GM12892 (cell line): ENCODE measurements around the gene VPS13D.

Experiments used
- DNase-seq: peaks from one replicate; pipeline ENCODE4 v3.0.0; 2011; ENCODE audit not compliant: insufficient read length
- FAIRE-seq: peaks from 2 replicates; lab custom pipeline; 2011; peaks lifted over from hg19 to GRCh38; lab: Jason Lieb, UNC
- POLR2A ChIP-seq: IDR thresholded peaks from 2 replicates; pipeline ENCODE4 v1.6.1; 2011; ENCODE audit warnings: low read depth, low read length, control low read depth
- POLR2AphosphoS5 ChIP-seq: IDR thresholded peaks from 2 replicates; pipeline ENCODE4 v1.6.1; 2011; ENCODE audit warnings: low read depth, low read length, control low read depth
- TAF1 ChIP-seq: IDR thresholded peaks from 2 replicates; pipeline ENCODE4 v1.6.1; 2011; ENCODE audit warnings: low read depth, mild to moderate bottlenecking, control low read depth, low read length, borderline replicate concordance

The VPS13D gene

GRCh38 chr1:12346483-12347151 is 116.8 kb downstream of the VPS13D start:
- TF ChIP-seq POLR2A (no peak), POLR2AphosphoS5 (no peak), TAF1 (no peak)
- FAIRE-seq: no peak
- no peak for DNase-seq

- FAIRE-seq (no peak), DNase-seq (no peak)
- no peak for TF ChIP-seq TAF1
- no peak for TF ChIP-seq POLR2A
- TF ChIP-seq POLR2AphosphoS5: no peak
Observed at GRCh38 chr1:12348113-12348512, 118.3 kb downstream of the VPS13D start.

- TF ChIP-seq POLR2A (no peak), POLR2AphosphoS5 (no peak), TAF1 (no peak)
- no peak for FAIRE-seq
- no peak for DNase-seq
Observed at GRCh38 chr1:12353981-12354380, 124.2 kb downstream of the VPS13D start.

- FAIRE-seq (no peak), DNase-seq (no peak)
- TF ChIP-seq POLR2AphosphoS5 (no peak), POLR2A (no peak), TAF1 (no peak)
Observed at GRCh38 chr1:12356004-12356890, 126.4 kb downstream of the VPS13D start.

GRCh38 chr1:12358499-12358898 is 128.7 kb downstream of the VPS13D start:
- TF ChIP-seq POLR2A (no peak), TAF1 (no peak), POLR2AphosphoS5 (no peak)
- FAIRE-seq (no peak), DNase-seq (no peak)

GRCh38 chr1:12359359-12360133 is 129.7 kb downstream of the VPS13D start:
- DNase-seq: no peak
- FAIRE-seq: no peak
- TF ChIP-seq TAF1 (no peak), POLR2A (no peak), POLR2AphosphoS5 (no peak)

- TF ChIP-seq POLR2A: no peak
- no peak for TF ChIP-seq TAF1
- TF ChIP-seq POLR2AphosphoS5: no peak
- FAIRE-seq (no peak), DNase-seq (no peak)
Observed at GRCh38 chr1:12368646-12369045, 138.8 kb downstream of the VPS13D start.

- DNase-seq (no peak), FAIRE-seq (no peak)
- TF ChIP-seq TAF1: no peak
- no peak for TF ChIP-seq POLR2AphosphoS5
- no peak for TF ChIP-seq POLR2A
Observed at GRCh38 chr1:12369258-12369657, 139.4 kb downstream of the VPS13D start.

GRCh38 chr1:12370333-12370975 is 140.6 kb downstream of the VPS13D start:
- TF ChIP-seq POLR2AphosphoS5 (no peak), POLR2A (no peak), TAF1 (no peak)
- DNase-seq: no peak
- FAIRE-seq: no peak

GRCh38 chr1:12371053-12371452 is 141.2 kb downstream of the VPS13D start:
- no peak for FAIRE-seq
- no peak for DNase-seq
- TF ChIP-seq TAF1 (no peak), POLR2A (no peak), POLR2AphosphoS5 (no peak)

- TF ChIP-seq POLR2AphosphoS5 (no peak), POLR2A (no peak)
- DNase-seq: no peak
- no peak for FAIRE-seq
Observed at GRCh38 chr1:12372180-12372579, 142.3 kb downstream of the VPS13D start.
